Activated effector memory CD4-positive, alpha-beta T cell treated with anti-CD3 and anti-CD28 coated beads, Interleukin-2, amount 50 U/mL, for 16 hours (primary cell): ENCODE measurements around the gene PRRT1B.
A peak's percentile ranks its signal among the peaks of the same experiment; 100 is the strongest.

Experiments
- DNase-seq: peaks from one replicate; pipeline ENCODE4 v3.0.0-alpha.2; 2020

Gene PRRT1B

DNA sequence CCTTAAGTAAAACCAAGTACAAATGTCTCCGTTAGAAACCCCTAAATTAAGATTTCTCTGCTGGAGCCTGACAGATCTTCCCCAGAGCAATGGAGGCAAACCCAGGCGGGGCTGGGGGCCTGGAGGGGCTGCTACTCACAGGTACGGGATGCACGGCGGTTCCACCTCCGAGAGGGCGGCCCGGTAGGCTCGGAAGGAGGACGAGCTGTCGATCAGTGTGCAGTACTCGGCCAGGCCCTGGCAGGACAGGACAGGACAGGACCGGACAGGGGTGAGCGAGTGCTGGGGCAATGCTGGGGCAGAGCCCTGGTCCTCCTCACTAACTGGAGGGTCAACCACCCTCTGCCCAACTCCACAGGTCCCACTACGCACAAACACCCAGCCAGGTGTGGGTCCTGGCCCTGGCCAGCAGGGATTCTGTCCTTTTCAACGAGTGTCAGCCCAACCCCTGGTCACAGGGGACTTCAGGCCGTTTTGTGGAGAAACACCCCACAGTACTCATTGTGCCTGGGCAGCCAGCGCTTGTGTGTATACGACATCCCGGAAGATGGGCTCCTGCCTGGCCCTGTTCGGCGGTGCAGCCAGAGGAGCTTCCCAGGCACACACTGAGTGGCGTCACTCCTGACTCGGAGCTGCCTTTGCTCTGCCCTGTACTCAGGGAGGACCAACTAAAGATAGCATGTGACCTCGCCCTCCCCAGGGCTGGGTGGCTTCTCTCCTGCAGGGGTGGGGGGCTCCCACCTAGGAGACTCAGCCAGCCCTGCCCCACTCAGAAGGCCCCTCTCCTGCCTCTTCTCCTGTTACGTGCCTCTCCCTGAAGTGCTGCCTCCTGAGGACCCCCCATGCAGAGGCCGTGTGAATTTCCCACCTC lies 37.4 kb downstream of the PRRT1B start:
- DNase-seq, result no peak

DNA sequence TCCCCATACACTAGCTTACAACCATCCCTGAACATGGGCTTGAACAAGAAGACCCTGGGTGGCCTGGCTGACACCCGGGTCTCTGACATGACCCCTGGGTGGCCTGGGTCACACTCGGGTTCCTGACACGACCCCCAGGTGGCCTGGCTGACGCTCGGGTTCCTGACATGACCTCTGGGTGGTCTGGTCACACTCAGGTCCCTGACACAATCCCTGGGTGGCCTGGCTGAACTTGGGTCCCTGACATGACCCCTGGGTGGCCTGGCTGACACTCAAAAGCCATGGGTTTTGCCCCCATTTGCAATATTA lies 38.0 kb downstream of the PRRT1B start:
- no peak for DNase-seq

DNA sequence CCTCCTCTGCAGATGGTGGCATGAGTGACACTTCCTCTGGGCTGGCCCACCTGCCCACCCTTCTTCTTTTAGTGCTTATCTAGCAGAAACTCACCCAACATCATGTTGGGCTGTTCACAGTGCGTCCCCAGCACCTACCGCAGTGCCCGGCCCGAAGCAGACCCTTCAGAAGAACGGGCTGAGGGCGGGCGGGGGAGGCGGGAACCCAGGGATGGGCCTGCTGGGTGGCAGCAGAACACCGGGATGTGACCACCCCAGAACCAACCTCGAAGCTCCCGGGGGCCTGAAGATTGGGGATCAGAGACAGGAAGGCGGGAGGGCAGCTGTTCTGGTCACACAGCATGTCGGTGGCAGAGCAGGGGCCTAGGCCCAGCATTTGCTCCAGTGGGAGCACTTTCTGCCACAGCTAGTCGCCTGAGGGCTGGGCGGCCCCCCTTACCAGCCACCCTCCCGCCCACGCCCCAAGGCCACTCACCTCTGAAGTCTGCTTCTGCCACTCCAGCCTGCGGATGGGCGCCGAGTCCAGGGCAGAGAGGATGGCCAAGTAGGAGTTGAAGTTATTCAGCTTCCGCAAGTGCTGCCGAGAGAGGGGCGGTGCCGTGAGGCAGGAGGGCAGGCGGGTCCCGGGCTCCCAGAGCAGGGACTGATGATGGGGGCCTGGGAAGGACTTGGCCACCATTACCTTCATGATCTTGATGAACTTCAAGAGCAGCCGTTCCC lies 38.7 kb downstream of the PRRT1B start:
- no peak for DNase-seq

DNA sequence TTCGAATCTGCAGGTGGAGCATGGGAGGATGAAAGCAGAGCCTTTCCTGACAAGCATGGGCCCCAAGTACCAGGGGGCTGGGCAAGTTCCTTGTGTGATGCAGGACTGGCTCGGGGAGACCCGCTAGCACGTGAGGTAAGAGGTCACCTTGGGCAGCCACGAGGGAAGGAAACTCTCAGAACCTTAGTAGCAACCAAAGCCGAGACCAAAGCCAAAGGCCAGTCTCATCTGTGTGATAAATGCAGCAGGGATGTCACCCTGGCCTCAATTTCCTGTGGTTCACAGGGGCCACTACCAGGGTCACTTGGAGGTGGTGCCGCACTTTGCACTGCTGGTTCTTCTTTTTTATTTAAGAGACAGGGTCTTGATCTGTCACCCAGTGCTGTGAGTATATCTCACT lies 39.5 kb downstream of the PRRT1B start:
- no peak for DNase-seq

DNA sequence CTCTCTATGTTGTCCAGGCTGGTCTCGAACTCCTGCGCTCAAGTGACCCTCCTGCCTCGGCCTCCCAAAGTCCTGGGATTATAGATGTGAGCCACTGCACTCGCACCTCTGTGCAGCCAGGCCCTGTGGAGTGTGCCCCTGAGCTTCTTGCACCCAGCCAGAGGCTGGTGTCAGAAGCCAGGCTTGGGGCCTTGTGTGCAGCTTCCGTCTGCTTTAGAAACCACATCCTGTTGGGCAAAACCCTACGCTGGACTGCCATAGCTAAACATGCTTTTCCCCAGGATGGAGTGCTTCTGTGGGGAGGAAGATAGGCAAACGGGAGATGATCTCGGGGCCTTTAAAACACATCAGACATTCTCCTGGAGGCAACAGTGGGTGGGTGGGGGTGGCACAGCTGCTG lies 40.1 kb downstream of the PRRT1B start:
- peak; percentile 74 for DNase-seq

DNA sequence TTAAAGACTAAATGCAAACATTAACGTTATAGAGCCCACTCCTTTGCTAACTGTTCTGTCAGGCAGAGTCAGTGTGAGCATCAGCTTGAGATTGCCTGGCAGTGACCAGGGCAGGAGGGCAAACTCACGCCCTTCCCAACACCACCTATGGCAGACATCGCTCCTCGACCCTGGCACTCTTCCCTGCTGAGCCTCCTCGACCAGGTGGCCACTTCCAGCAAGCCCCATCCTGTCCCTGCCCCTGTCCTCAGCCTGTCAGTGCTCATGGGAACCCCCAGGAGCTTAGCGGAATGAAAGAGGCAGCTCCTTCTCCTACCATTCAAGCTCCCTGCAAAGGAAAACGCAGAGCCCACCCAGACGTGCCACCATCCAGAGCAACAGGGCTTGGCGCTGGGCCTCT lies 42.0 kb downstream of the PRRT1B start:
- DNase-seq, result no peak

DNA sequence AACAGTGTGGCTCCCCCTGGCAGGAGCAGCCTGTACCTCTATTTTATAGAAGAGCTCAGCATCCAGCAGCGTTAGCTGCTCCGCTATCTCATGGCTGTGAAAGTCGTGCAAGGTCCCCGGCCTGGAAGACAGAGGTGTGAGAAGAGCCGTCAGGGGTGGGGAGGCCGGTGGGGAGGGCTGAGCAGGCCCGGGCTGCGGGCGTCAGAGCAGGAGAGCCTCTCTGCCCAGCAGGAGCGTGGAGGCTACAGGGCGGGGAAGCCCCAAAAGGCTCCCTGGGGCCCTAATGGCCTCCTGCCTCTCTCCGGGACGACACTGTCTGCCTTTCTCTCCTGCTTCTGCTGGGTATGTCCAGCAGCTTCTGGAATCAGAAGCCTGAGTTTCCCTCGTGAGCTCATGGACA lies 42.6 kb downstream of the PRRT1B start:
- DNase-seq, result no peak

DNA sequence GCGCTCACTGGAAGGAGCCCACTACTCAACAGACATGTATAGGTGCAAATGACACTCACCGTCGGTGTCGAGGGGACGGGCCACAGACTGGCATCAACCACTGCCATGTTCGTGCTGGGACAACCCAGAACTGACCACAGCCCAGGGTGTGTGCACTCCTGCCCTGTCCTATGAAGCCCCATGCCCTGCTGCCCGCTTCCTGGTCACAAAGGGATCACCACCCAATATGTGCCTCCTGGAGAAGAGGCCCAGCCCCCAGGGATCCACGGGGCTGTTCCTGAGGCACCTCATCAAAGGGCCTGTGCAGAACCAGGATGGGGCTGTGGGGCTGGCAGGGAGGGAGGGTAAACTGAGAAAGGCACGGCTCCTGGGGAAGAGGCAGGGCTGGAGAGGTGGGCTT lies 43.1 kb downstream of the PRRT1B start:
- no peak for DNase-seq

DNA sequence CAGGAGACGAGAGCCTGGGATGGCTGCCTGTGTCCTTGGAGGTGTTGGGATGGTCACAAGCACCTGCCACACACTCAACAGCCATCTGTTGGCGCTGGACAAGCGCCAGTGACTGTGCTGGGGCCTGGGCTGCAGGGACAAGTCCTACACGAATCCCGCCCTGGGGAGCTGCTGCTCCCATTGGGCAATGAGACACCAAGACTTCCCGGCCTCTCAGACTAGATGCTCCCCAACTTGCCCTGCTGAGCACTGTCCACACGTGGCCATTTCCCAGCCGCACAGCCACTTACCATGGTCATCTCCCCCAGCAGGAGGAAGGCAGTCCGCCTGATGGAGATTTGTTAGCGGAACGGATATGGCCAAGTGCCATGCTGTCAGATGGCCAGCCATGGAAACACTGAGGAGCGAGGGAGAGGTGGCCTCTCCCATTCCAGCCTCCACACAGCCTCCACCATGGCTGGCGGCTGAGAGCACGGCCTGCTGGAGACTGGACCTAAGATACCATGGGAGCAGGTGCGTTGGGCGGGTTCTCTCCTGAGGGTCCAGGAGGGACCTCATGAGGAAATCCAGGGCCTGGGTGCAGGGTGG lies 43.9 kb downstream of the PRRT1B start:
- DNase-seq, result no peak

DNA sequence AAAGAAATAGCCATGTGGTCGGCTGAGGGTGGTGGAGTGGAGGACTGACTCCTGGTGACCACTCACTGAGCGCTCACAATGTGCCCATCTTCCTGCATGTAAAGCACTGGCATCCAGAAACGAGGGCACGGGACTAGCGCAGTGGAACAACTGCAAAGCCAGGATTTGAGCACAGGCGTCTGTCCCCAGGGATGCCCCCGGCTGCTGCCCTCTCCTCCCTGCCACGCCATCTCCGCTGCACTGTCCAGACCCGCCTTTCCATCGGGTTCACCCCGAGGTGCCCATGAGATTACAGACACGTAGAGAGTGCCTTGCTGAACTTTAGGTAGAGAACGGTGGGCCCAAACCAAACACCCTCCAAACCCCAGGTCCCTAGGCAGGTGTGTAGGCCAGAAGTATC lies 44.7 kb downstream of the PRRT1B start:
- no peak for DNase-seq

DNA sequence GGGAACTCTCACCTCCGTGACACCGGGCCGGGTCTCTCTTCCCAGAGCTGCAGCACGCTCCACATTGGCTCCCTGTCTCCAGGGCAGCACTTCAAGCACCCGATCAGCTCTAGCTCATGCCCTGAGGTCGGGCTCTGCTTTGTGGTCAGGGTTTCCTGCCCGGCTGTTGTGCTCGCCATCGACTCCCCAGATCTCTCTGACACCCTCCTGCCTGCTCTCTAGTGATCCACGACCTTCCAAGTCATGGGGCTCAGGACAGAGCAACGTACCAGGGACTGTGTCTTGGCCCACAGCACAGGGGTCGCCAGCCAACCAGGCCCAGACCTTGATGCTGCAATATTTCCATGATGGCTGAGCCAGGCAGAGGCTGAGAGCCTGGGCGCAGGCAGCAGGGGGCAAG lies 45.1 kb downstream of the PRRT1B start:
- no peak for DNase-seq

DNA sequence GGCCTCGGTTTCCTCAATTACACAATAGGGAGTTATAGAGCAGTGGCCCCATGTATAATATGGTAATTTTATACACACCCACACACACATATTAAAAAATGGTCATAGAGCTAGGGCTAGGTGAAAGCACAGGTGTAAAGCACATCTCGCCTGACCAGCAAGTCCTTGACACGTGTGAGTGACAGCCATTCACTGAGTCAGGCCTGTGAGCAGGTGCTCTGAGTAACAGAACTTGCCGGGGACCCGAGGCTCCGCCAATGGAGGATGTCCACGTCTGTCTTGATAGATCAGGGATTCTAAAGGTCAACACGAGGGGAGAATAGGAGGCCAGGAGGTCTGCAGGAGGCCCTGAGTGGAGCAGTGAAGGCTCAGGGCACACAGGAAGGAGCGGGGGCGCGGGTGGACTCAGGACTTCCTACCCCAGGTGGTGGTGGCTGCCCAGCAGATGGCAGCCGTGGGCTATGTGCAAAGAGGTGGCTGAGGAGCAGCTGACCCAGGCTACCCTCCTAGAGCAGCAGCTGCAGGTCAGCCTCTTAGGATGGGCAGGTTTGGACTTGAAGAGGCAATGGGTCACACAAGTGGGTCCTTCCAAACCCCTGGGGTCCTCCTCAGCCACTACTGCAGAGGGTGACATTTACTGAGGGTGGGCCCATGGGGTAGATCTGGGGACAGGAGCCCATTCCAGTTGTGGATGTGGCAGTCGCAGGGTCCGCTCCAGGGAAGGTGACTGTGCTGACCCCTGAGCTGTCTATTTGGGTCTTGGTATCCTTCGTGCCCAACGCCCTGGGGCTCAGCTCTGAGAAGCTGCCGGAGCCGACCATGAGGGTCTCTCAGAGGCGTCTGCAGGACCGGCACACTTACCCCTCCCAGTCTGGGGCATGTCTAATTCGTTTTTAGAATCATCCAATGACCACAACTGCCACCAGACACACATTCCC lies 45.9 kb downstream of the PRRT1B start:
- peak; percentile 90 for DNase-seq

DNA sequence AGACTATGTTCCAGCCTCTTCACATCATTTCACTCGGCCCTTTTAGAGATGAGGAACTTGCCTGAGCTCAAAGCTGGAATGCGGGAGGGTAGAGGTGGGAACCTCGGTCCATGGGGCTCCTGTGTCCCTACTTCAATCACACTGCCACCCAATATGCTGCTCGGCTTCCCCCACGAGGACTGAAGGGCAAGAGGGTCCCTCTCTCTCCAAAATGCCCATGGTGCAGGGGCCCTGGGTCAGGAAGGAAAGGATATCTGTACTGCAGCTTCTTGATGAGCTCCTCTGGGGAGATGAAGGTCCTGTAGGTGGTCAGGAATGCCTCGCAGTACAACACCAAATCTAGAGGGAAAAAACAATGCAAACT lies 46.5 kb downstream of the PRRT1B start:
- no peak for DNase-seq

DNA sequence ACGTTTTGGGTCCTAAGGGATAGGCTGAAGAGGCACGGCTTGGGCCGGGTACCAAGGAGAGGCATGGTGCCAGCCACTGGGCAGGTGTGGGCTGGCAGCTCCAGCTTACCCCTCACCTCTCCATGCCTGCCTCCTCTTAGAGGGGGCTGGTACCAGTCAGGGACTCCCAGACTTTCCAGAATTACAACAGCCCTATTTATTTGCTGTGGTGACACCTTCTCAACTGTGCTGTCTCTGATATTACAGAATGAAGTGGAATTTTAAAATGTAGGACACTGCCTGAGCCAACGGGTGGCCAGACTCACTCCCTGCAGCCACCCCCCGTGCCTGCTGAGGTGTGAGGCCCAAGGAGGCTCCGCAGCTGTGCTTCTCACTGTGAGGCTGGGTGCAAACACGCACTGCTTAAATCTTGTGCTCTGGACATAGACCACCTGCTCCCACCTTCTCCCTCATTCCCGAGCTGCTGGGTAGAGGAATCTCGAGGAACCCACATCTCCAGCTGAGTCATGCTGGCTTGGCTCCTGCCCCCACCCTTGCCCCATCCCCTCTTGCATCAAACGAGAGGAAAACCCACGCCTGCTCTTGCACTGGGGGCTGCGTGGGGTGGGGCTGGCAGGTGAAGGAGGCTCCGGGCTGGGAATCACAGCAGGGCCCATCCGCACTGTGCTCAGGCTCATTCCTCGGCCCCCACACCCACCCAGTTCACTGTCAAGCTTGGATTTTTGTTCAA lies 47.9 kb downstream of the PRRT1B start:
- DNase-seq, result no peak

DNA sequence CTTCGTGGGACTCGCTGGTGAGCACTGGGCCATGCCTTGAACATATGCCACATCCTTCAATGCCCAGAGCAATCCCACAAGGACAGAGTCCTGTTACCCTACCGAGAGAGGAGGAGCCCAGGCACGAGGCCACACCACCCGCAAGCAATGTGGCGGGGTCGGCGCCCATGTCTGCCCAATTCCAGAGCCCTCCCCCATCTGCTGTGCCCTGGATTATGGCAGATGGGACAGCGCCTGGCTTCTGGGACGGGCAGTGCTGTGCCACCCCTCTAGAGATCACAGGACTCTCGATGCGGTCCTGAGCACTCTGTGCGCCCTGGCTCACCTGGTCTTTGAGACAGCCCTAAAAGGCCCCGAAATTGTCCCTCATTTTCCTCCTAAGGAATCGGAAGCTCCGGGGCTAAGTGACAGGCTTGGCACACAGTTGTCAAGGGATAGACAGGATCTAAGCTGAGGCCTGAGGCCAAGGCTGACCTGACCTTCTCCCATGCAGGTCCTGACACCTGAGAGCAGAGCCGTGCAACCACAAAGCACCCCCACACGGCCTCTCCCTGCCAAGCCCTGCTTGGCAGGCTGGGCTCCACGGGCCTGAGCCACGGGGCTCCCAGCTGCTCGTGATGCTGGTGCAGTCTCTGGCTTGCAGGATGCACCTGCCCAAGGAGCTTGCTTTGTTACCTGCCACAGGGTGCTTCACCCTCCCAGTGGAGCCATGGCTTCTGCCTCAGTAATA lies 48.8 kb downstream of the PRRT1B start:
- DNase-seq, result no peak

DNA sequence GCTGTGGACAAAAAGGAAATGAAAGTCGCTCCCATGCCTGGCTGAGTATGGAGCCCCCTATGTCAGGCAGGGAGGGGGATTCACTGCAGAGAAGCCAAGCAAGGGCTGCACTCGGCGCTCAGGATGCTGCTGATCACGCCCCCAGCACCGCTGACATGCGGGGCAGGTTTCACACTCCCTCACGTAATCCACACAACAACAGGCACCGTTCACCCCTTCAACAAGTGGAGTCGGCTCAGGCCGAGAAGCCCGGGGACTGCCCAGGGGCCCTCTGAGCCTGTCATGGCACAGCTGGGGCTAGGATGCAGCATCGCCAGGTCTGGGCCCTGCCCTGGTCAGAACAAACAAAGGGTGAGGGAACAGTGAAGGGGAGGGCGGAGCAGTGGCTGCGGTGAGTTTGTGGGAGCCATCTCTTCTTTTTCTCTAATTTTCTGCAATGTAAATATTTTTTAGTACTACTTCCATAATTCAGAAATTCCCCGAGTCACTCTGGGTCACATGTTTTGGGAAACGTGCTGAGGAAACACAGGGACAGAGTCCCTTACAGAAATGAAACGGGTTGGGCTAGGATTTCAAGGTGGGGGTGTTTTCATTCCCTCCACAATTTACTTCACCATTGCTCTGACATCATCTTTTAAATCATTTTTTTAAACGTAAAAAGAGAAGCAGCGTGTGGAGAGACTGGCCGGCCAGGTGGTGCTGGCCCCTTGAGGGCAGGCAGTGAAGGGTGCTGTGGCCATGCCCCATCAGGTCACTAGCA lies 49.8 kb downstream of the PRRT1B start:
- no peak for DNase-seq

DNA sequence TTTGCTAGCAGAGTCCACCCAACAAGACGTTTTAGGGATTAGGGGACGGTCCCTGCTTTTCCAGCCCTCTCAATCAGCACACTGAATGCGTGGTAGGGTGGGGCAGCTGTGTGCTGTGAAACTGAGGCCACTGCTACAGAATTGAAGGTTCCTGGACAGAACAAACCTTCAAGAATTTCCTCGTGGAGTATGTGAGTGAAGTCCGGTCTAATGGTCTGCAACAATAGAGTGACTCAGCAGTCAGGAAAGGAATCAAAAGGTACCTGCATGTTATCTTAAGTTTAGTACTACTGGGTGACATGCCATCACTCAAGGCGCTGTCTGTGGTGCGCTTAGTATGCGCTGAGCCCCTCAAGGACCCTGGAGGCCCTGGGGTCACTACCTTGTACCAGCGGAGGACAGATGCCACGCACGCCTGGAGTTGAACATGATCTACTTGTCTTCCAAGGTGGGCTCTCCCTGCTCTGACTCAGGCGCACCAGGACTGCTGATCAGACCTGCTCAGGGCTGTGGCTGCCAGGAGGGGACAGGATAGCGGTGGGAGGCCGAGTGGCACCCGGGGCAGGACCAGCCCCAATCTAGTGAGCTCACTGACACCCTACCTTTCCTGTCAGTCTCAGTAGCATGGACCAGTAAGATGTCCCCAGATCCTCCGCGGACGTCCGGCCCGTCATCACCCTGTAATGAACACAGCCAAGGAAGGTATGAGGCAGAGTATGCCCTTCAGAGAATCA lies 50.5 kb downstream of the PRRT1B start:
- no peak for DNase-seq

DNA sequence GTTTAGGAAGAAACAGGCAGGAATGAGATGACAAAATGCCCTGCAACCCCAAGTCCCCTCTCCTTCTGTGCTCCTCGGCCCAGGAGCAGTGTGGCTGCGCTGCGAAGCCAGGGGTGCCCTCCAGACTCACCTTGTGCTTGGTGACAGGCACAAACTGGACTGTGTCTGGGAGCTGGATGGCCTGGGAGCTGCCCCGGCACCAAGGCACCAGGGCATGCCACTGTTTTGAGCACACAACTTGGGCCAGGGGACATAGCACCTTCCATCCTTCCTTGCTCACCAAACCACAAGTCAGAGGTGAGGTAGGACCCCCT lies 51.1 kb downstream of the PRRT1B start:
- no peak for DNase-seq

DNA sequence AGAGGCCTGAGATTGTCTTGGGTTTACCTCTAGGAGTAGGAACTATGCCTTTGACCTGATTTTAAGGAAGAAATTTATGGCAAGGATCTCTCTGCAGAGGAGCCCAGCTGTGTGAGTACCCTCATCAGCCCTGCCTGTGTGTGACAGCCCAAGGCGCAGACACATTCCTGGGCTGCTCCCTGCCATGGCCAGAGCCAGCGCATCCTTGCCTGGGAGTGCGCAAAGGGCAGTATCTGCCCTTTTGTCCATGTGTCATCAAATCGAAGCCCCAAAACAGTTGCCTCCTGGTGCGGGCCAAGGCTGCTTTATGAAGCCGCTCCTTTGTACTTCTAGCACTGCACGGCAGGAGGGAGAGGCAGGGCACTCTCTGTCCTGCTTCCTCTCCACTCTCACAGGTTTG lies 51.9 kb downstream of the PRRT1B start:
- no peak for DNase-seq

DNA sequence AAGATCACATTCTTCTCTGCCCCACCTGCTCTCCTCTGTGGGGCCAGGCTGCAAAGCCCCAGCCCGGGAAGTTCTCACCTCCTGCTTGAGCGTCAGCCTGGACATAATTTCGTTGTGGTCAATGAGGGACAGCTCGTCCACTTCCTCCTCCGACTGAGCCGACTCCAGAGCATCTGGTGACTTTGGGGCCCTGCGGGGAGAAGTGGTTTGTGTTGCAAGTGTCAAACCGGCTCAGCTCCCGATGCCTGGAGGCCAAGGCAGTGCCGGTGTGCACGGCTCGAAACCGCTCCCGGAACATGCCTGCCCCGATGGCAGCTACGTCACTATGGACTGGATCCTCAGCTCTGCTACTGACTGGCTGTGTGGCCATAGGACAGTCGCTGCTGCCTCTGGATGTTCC lies 52.8 kb downstream of the PRRT1B start:
- DNase-seq, result no peak
